ENCODE data around the gene NFIA.

The NFIA gene

GRCh38 chr1:61093525-61094137 is 11.3 kb downstream of the NFIA start:
- H3K36me3 ChIP-seq (ENCODE audit: control insufficient read depth in 2 of 2, insufficient read depth in 1 of 2, low read length in 2 of 2), result peaks cover 0 to 11% of the 10 kb centered on the region in 2 experiments; a peak in 2 of 3 replicates
- CTCF ChIA-PET, result interaction anchor here (0.7 to 1.5 kb wide), 3 partner anchors 41 to 760 kb away, joined by 3 to 5 read pairs (median 5); no protein-coding TSS in a partner anchor
- H3K9me3 ChIP-seq (ENCODE audit: control insufficient read depth, insufficient read depth, low read depth, low read length), result no peaks in the 10 kb centered on the region
- POLR2A ChIA-PET, result interaction anchor here (1.0 to 2.0 kb wide), 3 partner anchors 11 to 32 kb away, joined by 3 to 6 read pairs (median 4); partner anchors contain the start of gene NFIA
- H3K4me3 ChIP-seq (ENCODE audit: low read depth, low read length), result no peak overlapping the region
- H3K4me1 ChIP-seq (ENCODE audit: control insufficient read depth, insufficient read depth, low read length), result peaks cover 42% of the 10 kb centered on the region
- no peak overlapping the region for H3K27ac ChIP-seq (ENCODE audit: extremely low read depth, low read depth, low read length)
- TF ChIP-seq ZBTB10 (tag by site-specific recombination; IDR thresholded peaks at IDR 0.05) (no peak), ZNF18 (tag by site-specific recombination; IDR thresholded peaks at IDR 0.05) (0 out of 2 replicates have a peak, but pooled peaks have one; percentile 11), HOXD13 (CRISPR knock-in tag; IDR thresholded peaks at IDR 0.05; ENCODE audit: borderline replicate concordance) (no peak), ZNF174 (tag by site-specific recombination; IDR thresholded peaks at IDR 0.05) (no peak), OSR2 (tag by site-specific recombination; IDR thresholded peaks at IDR 0.05) (peak; percentile 97), ZNF398 (tag by site-specific recombination; IDR thresholded peaks at IDR 0.05) (no peak), ZNF155 (tag by site-specific recombination; IDR thresholded peaks at IDR 0.05) (no peak), ZNF132 (tag by site-specific recombination; IDR thresholded peaks at IDR 0.05; ENCODE audit: borderline replicate concordance) (no peak), ZSCAN18 (tag by site-specific recombination; IDR thresholded peaks at IDR 0.05) (no peak), PRDM4 (tag by site-specific recombination; IDR thresholded peaks at IDR 0.05) (peak; percentile 39; the same call in 1 of the 2 replicates), ZNF692 (tag by site-specific recombination; IDR thresholded peaks at IDR 0.05) (no peak), KLF10 (tag by site-specific recombination; IDR thresholded peaks at IDR 0.05) (no peak), TCF7L2 (IDR thresholded peaks at IDR 0.05; ENCODE audit: borderline replicate concordance, low read depth, low read length) (peak; percentile 62; the same call in 1 of the 2 replicates), IKZF3 (tag by site-specific recombination; IDR thresholded peaks at IDR 0.05) (peak; percentile 69; the same call in 1 of the 2 replicates), PRDM10 (tag by site-specific recombination; IDR thresholded peaks at IDR 0.05) (peak; percentile 42; the same call in 1 of the 2 replicates), ZNF433 (tag by site-specific recombination; IDR thresholded peaks at IDR 0.05; ENCODE audit: low read depth) (no peak), ZBTB44 (tag by site-specific recombination; IDR thresholded peaks at IDR 0.05) (0 out of 2 replicates have a peak, but pooled peaks have one; percentile 6), ZNF621 (tag by site-specific recombination; IDR thresholded peaks at IDR 0.05) (no peak)

Data from HEK293 (cell line).